Kidney (tissue), 14 donors: ENCODE results near the gene BCAS4. TPM values are rescaled to one million over a fixed set of nuclear protein-coding genes. Genes with fewer than 3 reads are reported as not detected.

Experiments
- DNase-seq, 5 donors: peaks; one replicate each; pipeline ENCODE4 v3.0.0-alpha.2; 2013 to 2020
- FAIRE-seq: peaks from 2 replicates; lab custom pipeline; 2012; peaks lifted over from hg19 to GRCh38; lab: Jason Lieb, UNC
- H3K27ac ChIP-seq, 2 donors: one replicate each; pipeline ENCODE4 v1.7.0; 2013; ENCODE audit warnings: low read depth in 2 of 2, low read length in 2 of 2, inconsistent platforms in 1 of 2
- H3K27me3 ChIP-seq: one replicate; pipeline ENCODE4 v1.7.1; 2013; ENCODE audit warnings: low read length, inconsistent platforms; ENCODE audit not compliant: control insufficient read depth, insufficient read depth
- H3K36me3 ChIP-seq, 3 donors: one replicate each; pipeline versions ENCODE4 v1.7.0 to v1.7.1; 2013; ENCODE audit warnings: low read length in 3 of 3, control low read depth in 1 of 3, inconsistent platforms in 1 of 3; ENCODE audit not compliant: insufficient read depth in 3 of 3, control insufficient read depth in 2 of 3
- H3K4me1 ChIP-seq, 3 donors: one replicate each; pipeline versions ENCODE4 v1.7.0 to v1.7.1; 2013; ENCODE audit warnings: low read length in 3 of 3, inconsistent platforms in 1 of 3, low read depth in 1 of 3; ENCODE audit not compliant: control insufficient read depth in 2 of 3, insufficient read depth in 2 of 3
- H3K4me3 ChIP-seq, 3 donors: one replicate each; pipeline versions ENCODE4 v1.7.0 to v1.8.1; 2013; ENCODE audit warnings: low read length in 3 of 3, control low read depth in 1 of 3, inconsistent platforms in 1 of 3
- H3K9ac ChIP-seq, 3 donors: one replicate each; pipeline versions ENCODE4 v1.7.0 to v1.7.1; 2013; ENCODE audit warnings: low read length in 3 of 3, control low read depth in 1 of 3, inconsistent platforms in 1 of 3
- H3K9me3 ChIP-seq, 3 donors: one replicate each; pipeline versions ENCODE4 v1.7.0 to v1.7.1; 2013; ENCODE audit warnings: low read length in 3 of 3, control low read depth in 1 of 3, inconsistent platforms in 1 of 3; ENCODE audit not compliant: control insufficient read depth in 2 of 3, insufficient read depth in 1 of 3
- CTCF ChIP-seq: IDR thresholded peaks from 3 replicates; pipeline ENCODE4 v1.5.1; 2012; ENCODE audit warnings: mild to moderate bottlenecking, moderate library complexity, borderline replicate concordance; ENCODE audit not compliant: insufficient read depth; ENCODE audit errors: extremely low read depth
- intact Hi-C: fragments of 100-400 bp; cut with DNase I; formaldehyde crosslinking; loops from one replicate; pipeline ENCODE4 v1.11.1; 2022
- polyA plus RNA-seq: library from polyadenylated mRNA; stranded (reverse); fragments of 350-450 nt; fragmentation: Illumina TruSeq; extraction: RNeasy Lipid Tissue Mini Kit (QIAGEN cat#74804); gene quantifications from one replicate; pipeline ENCODE4 v1.2.3, GENCODE V29; 2014; ENCODE audit warnings: low read depth, low replicate concordance; ENCODE audit not compliant: insufficient read depth
- total RNA-seq: library from RNA; stranded (reverse); fragmentation: NEBNext Ultra II Directional; extraction: Animal tissue kit (Norgen Biotek cat#: 25700); gene quantifications from one replicate; pipeline ENCODE4 v1.2.1, GENCODE V29; 2021
- donor health status: control.
- donor health status: control.
- donor health status: control.
- donor health status: control.
- donor health status: control.
- donor health status: DM: yes; HTN: yes; CAD: no.
- donor health status: Normal renal cell carcinoma (clear cell type).

Gene BCAS4
- total and polyA plus RNA-seq, 2 donors from 2014 or later: 10.6 to 17.1 TPM

GRCh38 chr20:50916934-50917333 is 122.1 kb downstream of the BCAS4 start:
- no peak for TF ChIP-seq CTCF
- no peak for DNase-seq
- FAIRE-seq: no peak
- Histone ChIP-seq H3K9ac (no peak overlapping the region), H3K27ac (no peak overlapping the region), H3K36me3 (no peaks in the 10 kb centered on the region), H3K9me3 (no peaks in the 10 kb centered on the region), H3K27me3 (no peaks in the 10 kb centered on the region), H3K4me1 (peaks cover 6 to 25% (median 22%) of the 10 kb centered on the region in 3 donors), H3K4me3 (no peak overlapping the region)
- intact Hi-C loops: no loop called here

DNA sequence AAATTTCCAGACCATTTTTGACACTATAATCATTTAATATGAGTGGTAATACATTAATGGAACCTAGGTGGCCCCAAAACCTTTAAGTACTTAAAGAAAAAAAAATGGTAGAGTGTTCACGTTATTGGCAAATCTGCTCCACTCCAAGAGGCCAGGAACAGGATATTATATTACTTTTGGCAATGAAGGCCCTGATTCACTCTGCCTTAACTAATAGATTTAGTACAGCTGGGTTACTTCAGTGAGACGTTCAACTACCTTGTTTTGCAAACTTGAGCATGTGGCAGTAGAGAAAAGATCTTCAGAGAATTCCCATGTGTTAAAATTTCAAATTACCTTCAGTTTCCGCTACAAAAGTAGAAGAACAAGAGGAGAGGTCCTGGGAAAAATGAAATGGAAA is 123.5 kb downstream of the BCAS4 start:
- Histone ChIP-seq H3K36me3 (no peaks in the 10 kb centered on the region), H3K27ac (no peak overlapping the region), H3K9ac (no peak overlapping the region), H3K4me3 (no peak overlapping the region), H3K27me3 (no peaks in the 10 kb centered on the region), H3K4me1 (peaks cover 6 to 25% (median 22%) of the 10 kb centered on the region in 3 donors), H3K9me3 (no peaks in the 10 kb centered on the region)
- intact Hi-C loops: no loop called here
- DNase-seq (peak in 1 of 5 donors; percentile 29), FAIRE-seq (no peak)
- no peak for TF ChIP-seq CTCF

- DNase-seq (peak in 1 of 5 donors; percentile 82), FAIRE-seq (no peak)
- Histone ChIP-seq H3K27ac (no peak overlapping the region), H3K9me3 (no peaks in the 10 kb centered on the region), H3K4me1 (peaks cover 3 to 25% (median 14%) of the 10 kb centered on the region in 3 donors), H3K4me3 (no peak overlapping the region), H3K9ac (no peak overlapping the region), H3K27me3 (no peaks in the 10 kb centered on the region), H3K36me3 (no peaks in the 10 kb centered on the region)
- no peak for TF ChIP-seq CTCF
- intact Hi-C loops: no loop called here
These were observed 124.7 kb downstream of the BCAS4 start for GRCh38 chr20:50919567-50919966.

DNA sequence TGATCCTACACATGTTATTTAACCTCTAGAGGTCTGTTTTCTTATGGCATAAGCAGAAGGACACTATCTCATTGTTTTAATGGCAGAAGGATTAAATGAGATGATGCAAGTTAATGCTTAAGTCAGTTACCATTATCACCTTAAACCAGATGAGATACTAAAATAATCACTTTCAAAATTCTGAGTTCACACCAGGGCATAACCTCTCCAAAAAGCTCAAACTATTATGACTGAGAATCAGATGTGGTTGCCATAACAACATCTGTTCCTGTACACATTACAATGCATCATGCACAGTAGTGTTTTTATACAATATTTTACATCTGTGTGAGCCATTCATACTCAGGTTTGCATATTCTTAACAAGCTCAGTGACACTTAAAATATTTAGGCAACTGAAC is 126.1 kb downstream of the BCAS4 start:
- DNase-seq (no peak), FAIRE-seq (no peak)
- H3K9ac ChIP-seq: no peak overlapping the region
- intact Hi-C loops: loop anchor here (10.0 kb wide), 2 partner anchors 56 to 126 kb away; partner anchors contain the start of gene BCAS4
- peaks cover 0 to 21% (median 14%) of the 10 kb centered on the region in 3 donors for H3K4me1 ChIP-seq
- H3K27ac ChIP-seq: no peak overlapping the region
- no peaks in the 10 kb centered on the region for H3K27me3 ChIP-seq
- no peak overlapping the region for H3K4me3 ChIP-seq
- TF ChIP-seq CTCF: no peak
- H3K36me3 ChIP-seq: no peaks in the 10 kb centered on the region
- H3K9me3 ChIP-seq: no peaks in the 10 kb centered on the region
